CD4-positive, alpha-beta T cell treated with Interleukin-17A for 4 hours (primary cell): Measurements from ENCODE around the gene MALAT1.
A peak's percentile ranks its signal among the peaks of the same experiment; 100 is the strongest.
"Not testable (repeated sequence)": the region's sequence is repeated elsewhere in the genome, so short reads cannot be mapped to it uniquely, and the experiment has no call there.

Source experiments
- DNase-seq: peaks from one replicate; pipeline ENCODE4 v3.0.0-alpha.2; 2020; ENCODE audit warnings: mixed read lengths

MALAT1 gene

GRCh38 chr11:65522718-65523630, 24.1 kb downstream of the MALAT1 start:
- peak; percentile 58 for DNase-seq

- not testable (repeated sequence) for DNase-seq
Measured at GRCh38 chr11:65523631-65523968, 24.8 kb downstream of the MALAT1 start.

GRCh38 chr11:65524014-65524740, 25.3 kb downstream of the MALAT1 start:
- DNase-seq: peak; percentile 8

- DNase-seq: peak; percentile 83
Measured at GRCh38 chr11:65524741-65525545, 26.1 kb downstream of the MALAT1 start, which contains the start of gene SCYL1. TSS of gene SCYL1 (plus strand) at chr11:65525083. CDS start at chr11:65525154, 71 bp downstream.

- peak; percentile 36 for DNase-seq
Measured at GRCh38 chr11:65525546-65526480, 27.0 kb downstream of the MALAT1 start.

GRCh38 chr11:65526744-65527143, 27.9 kb downstream of the MALAT1 start:
- peak; percentile 0 for DNase-seq

- peak; percentile 1 for DNase-seq
Measured at GRCh38 chr11:65528819-65529350, 30.0 kb downstream of the MALAT1 start.

GRCh38 chr11:65529475-65530156, 30.8 kb downstream of the MALAT1 start:
- DNase-seq: peak; percentile 1

GRCh38 chr11:65530157-65530496, 31.3 kb downstream of the MALAT1 start:
- DNase-seq: peak; percentile 35

GRCh38 chr11:65532388-65533064, 33.7 kb downstream of the MALAT1 start:
- DNase-seq: peak; percentile 1

- no peak for DNase-seq
Measured at GRCh38 chr11:65535102-65535501, 36.3 kb downstream of the MALAT1 start.

GRCh38 chr11:65536412-65537295, 37.8 kb downstream of the MALAT1 start:
- DNase-seq: peak; percentile 2

- DNase-seq: peak; percentile 2
Measured at GRCh38 chr11:65537296-65537597, 38.4 kb downstream of the MALAT1 start.

- DNase-seq: peak; percentile 2
Measured at GRCh38 chr11:65537620-65538231, 38.9 kb downstream of the MALAT1 start.

- no peak for DNase-seq
Measured at GRCh38 chr11:65538232-65538914, 39.5 kb downstream of the MALAT1 start.

GRCh38 chr11:65538915-65539743, 40.3 kb downstream of the MALAT1 start:
- no peak for DNase-seq

GRCh38 chr11:65539744-65540289, 41.0 kb downstream of the MALAT1 start:
- DNase-seq: no peak
